Psoas muscle (tissue), 8 donors: ENCODE data around the gene PLCB3. TPM values are rescaled to one million over a fixed set of nuclear protein-coding genes. Genes with fewer than 3 reads are reported as not detected.
A peak's percentile ranks its signal among the peaks of the same experiment; 100 is the strongest.

Experiments used
- ATAC-seq, 4 donors: fragments of 200-7000 bp; cut with Tn5 transposase; one replicate each; pipeline ENCODE4 v1.9.1; 2020; ENCODE audit warnings: moderate library complexity in 3 of 4, mild to moderate bottlenecking in 2 of 4
- DNase-seq, 2 donors: peaks; one replicate each; pipeline ENCODE4 v3.0.0-alpha.2; 2020
- H3K27ac ChIP-seq: fragments of 200-600 bp; one replicate; pipeline ENCODE4 v1.8.0; 2022
- H3K27me3 ChIP-seq, 3 donors: fragments of 200-600 bp in 1 of 3; one replicate each; pipeline versions ENCODE4 v1.6.1 to v1.8.0; 2013 to 2022; ENCODE audit warnings: low read length in 2 of 3, mild to moderate bottlenecking in 2 of 3, moderate library complexity in 1 of 3; ENCODE audit not compliant: insufficient read depth in 3 of 3
- H3K36me3 ChIP-seq, 2 donors: fragments of 200-600 bp in 1 of 2; one replicate each; pipeline versions ENCODE4 v1.6.1 to v1.8.0; 2013 to 2022; ENCODE audit warnings: low read depth in 1 of 2, mild to moderate bottlenecking in 1 of 2, moderate library complexity in 1 of 2; ENCODE audit not compliant: insufficient read depth in 1 of 2
- H3K4me1 ChIP-seq: fragments of 200-600 bp; one replicate; pipeline ENCODE4 v1.8.0; 2022
- H3K4me3 ChIP-seq: fragments of 200-600 bp; one replicate; pipeline ENCODE4 v1.8.0; 2022; ENCODE audit warnings: mild to moderate bottlenecking
- H3K9me3 ChIP-seq: fragments of 200-600 bp; one replicate; pipeline ENCODE4 v1.8.0; 2022
- WGBS, 3 donors: extraction: QIAGEN DNeasy Blood & Tissue Kit; methylation state at CpG; one replicate each; pipeline versions ENCODE4 v1.1.6 to v1.1.7; 2013; 5-methylcytosine and 5-hydroxymethylcytosine counted together
- intact Hi-C, 2 donors: fragments of 100-400 bp; cut with DNase I; formaldehyde crosslinking; loops; one replicate each; pipeline versions ENCODE4 v1.11.0 to v1.14.2; 2022
- polyA plus RNA-seq, 3 donors: library from polyadenylated mRNA; stranded (reverse); fragments of 200-250 nt; gene quantifications; one replicate each; pipeline ENCODE4 v1.2.3, GENCODE V29; 2013
- total RNA-seq, 4 donors: library from RNA; stranded (reverse); fragmentation: NEBNext Ultra II Directional in 2 of 4; extraction: Animal tissue kit (Norgen Biotek cat#: 25700) in 2 of 4; gene quantifications; one replicate each; pipeline versions ENCODE4 v1.2.1 to v1.2.4, GENCODE V29; 2021 to 2023
- TF ChIP-seq, protein P1 (sequence below): fragments of 200-600 bp; IDR thresholded peaks from one replicate; pipeline ENCODE4 v1.8.0; 2022; ENCODE audit warnings: antibody characterized with exemption
- donor health status: healthy with polysubstance abuse.
- donor health status: DM: no; HTN: no; CAD: no; lungs with moderate emphysema.
- donor health status: Bipolar disorder and iron deficiency.
- donor health status: healthy.
- donor health status: DM: yes; HTN: yes; CAD: no.
- donor health status: DM: no; HTN: no; CAD: no.
- donor health status: DM: no; HTN: no; CAD: no.
- donor health status: DM: yes; HTN: yes; CAD: no.

Gene PLCB3
- total and polyA plus RNA-seq, 7 donors, result 3.8 to 10.4 (median 5.9) TPM

DNA sequence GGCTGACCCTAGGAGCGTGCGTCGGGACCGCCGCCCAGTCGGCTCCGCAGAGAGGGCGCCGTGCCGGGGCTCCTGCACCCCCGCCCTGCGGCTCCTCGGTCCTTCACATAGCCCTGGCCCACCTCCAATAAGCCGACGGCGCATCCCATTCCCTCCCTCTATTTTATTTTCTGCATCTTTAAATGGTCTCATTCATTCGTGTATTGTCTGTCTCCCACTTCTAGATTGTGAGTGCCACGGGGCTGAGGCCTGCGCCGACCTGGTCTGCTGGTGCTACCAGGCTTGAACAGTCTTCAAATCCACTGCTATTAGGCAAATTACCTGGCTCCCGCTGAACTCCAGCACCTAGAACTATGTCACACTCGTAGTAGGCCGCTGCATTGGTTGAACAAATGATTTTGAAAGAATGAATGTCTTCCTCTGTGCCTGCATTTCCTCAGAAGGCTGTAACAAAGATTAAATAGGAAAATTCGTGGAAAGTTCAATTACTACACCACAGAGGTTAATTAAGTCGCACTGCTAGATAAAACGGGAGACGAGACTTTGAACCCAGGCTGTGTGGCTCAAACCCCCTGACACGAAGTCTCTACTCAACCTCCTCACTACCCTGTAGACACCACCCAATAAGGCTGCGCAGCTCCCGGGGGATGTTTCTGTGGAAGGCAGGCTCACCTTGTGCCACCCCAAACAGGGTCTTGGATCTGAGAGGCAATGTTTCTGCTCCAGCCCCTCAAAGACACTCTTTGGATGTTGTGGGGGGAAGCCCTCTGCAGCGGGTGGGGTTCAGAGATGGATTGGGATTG lies 3.4 kb upstream of the PLCB3 start:
- intact Hi-C loops, result no loop called here
- 35 to 50% (median 35%) methylated on average over 22 to 31 of the region's 31 CpGs for WGBS, 3 donors
- TF ChIP-seq, protein P1, sequence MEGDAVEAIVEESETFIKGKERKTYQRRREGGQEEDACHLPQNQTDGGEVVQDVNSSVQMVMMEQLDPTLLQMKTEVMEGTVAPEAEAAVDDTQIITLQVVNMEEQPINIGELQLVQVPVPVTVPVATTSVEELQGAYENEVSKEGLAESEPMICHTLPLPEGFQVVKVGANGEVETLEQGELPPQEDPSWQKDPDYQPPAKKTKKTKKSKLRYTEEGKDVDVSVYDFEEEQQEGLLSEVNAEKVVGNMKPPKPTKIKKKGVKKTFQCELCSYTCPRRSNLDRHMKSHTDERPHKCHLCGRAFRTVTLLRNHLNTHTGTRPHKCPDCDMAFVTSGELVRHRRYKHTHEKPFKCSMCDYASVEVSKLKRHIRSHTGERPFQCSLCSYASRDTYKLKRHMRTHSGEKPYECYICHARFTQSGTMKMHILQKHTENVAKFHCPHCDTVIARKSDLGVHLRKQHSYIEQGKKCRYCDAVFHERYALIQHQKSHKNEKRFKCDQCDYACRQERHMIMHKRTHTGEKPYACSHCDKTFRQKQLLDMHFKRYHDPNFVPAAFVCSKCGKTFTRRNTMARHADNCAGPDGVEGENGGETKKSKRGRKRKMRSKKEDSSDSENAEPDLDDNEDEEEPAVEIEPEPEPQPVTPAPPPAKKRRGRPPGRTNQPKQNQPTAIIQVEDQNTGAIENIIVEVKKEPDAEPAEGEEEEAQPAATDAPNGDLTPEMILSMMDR, result no peak
- Histone ChIP-seq H3K36me3 (peaks cover 0 to 21% of the 10 kb centered on the region in 2 donors), H3K4me3 (peak overlapping the region; percentile 93), H3K27ac (peak overlapping the region; percentile 99), H3K27me3 (no peaks in the 10 kb centered on the region), H3K9me3 (no peaks in the 10 kb centered on the region), H3K4me1 (peaks cover 39% of the 10 kb centered on the region)
- DNase-seq, result no peak
- peak in 1 of 4 donors; percentile 3 for ATAC-seq

- intact Hi-C loops, result no loop called here
- no peaks in the 10 kb centered on the region for H3K27me3 ChIP-seq
- no peak for ATAC-seq
Measured at GRCh38 chr11:64248578-64248977, 2.8 kb upstream of the PLCB3 start.

DNA sequence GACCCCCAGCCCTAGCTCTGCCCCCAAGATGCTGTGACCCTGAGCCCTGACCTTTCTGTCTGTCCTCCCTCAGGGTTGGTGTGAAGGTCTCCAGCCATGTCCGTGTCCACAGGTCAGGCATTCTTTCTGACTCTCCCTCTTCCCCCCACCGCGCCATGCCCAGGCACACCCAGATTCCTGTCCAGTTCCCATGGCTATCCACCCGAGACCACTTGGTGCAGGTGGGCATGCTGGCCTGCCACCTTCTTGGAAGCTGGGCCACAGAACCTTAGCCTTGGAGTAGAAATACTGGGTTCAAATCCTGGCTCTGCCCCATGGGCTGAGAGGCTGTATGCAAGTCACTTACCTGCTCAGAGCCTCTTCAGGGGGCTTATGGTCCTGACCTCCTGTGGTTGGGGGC lies 2.3 kb upstream of the PLCB3 start:
- no peak for DNase-seq
- no peaks in the 10 kb centered on the region for H3K27me3 ChIP-seq
- TF ChIP-seq, protein P1, result no peak
- peaks cover 0 to 10% of the 10 kb centered on the region in 2 donors for H3K36me3 ChIP-seq
- no peak for ATAC-seq
- intact Hi-C loops, result no loop called here
- WGBS, 3 donors, result 91 to 99% (median 92%) methylated on average over 4 of the region's 4 CpGs
- no peak overlapping the region for H3K27ac ChIP-seq
- H3K4me1 ChIP-seq, result peaks cover 39% of the 10 kb centered on the region
- H3K4me3 ChIP-seq, result no peak overlapping the region
- H3K9me3 ChIP-seq, result no peaks in the 10 kb centered on the region

More at GRCh38 chr11:64248578-64248977, 2.8 kb upstream of the PLCB3 start:
- DNase-seq, result no peak
- H3K4me1 ChIP-seq, result peaks cover 39% of the 10 kb centered on the region
- no peak overlapping the region for H3K4me3 ChIP-seq
- H3K9me3 ChIP-seq, result no peaks in the 10 kb centered on the region
- H3K36me3 ChIP-seq, result peaks cover 0 to 14% of the 10 kb centered on the region in 2 donors
- no peak overlapping the region for H3K27ac ChIP-seq
- TF ChIP-seq, protein P1, result no peak
- 61 to 86% (median 66%) methylated on average over 6 to 7 of the region's 7 CpGs for WGBS, 3 donors

- ATAC-seq, result no peak
- WGBS, 3 donors, result 90 to 96% (median 91%) methylated on average over 8 of the region's 8 CpGs
- intact Hi-C loops, result loop anchor here (2.0 to 5.0 kb wide), 2 partner anchors 19 to 53 kb away; partner anchors contain the start of gene CATSPERZ (in 1 of the 2)
Measured at GRCh38 chr11:64249563-64250414, 1.5 kb upstream of the PLCB3 start.

More at GRCh38 chr11:64249563-64250414, 1.5 kb upstream of the PLCB3 start:
- peak overlapping the region; percentile 89 for H3K4me3 ChIP-seq
- H3K27ac ChIP-seq, result no peak overlapping the region
- no peaks in the 10 kb centered on the region for H3K27me3 ChIP-seq
- no peaks in the 10 kb centered on the region for H3K9me3 ChIP-seq
- TF ChIP-seq, protein P1, result no peak
- DNase-seq, result no peak
- peaks cover 36% of the 10 kb centered on the region for H3K4me1 ChIP-seq
- peaks cover 0 to 7% of the 10 kb centered on the region in 2 donors for H3K36me3 ChIP-seq
